Mesenteric fat pad (tissue), 1 donor: Measurements from ENCODE around the gene APOC3. TPM values are rescaled to one million over a fixed set of nuclear protein-coding genes. Genes with fewer than 3 reads are reported as not detected.
"Not testable (repeated sequence)": the region's sequence is repeated elsewhere in the genome, so short reads cannot be mapped to it uniquely, and the experiment has no call there.

Experiments
- DNase-seq: peaks from one replicate; pipeline ENCODE4 v3.0.0-alpha.2; 2020; ENCODE audit warnings: low spot score
- long read RNA-seq: library from polyadenylated mRNA; unstranded; transcript quantifications from one replicate; pipeline ENCODE4 v2.0.0, GENCODE V29; 2020
- total RNA-seq: library from RNA; stranded (reverse); fragmentation: NEBNext Ultra II Directional; extraction: Animal tissue kit (Norgen Biotek cat#: 25700); gene quantifications from one replicate; pipeline ENCODE4 v1.2.1, GENCODE V29; 2021
- donor health status: DM: yes; HTN: yes; CAD: no.

The APOC3 gene
- 2.2 TPM for total RNA-seq
- long read RNA-seq = 0 reads

DNA sequence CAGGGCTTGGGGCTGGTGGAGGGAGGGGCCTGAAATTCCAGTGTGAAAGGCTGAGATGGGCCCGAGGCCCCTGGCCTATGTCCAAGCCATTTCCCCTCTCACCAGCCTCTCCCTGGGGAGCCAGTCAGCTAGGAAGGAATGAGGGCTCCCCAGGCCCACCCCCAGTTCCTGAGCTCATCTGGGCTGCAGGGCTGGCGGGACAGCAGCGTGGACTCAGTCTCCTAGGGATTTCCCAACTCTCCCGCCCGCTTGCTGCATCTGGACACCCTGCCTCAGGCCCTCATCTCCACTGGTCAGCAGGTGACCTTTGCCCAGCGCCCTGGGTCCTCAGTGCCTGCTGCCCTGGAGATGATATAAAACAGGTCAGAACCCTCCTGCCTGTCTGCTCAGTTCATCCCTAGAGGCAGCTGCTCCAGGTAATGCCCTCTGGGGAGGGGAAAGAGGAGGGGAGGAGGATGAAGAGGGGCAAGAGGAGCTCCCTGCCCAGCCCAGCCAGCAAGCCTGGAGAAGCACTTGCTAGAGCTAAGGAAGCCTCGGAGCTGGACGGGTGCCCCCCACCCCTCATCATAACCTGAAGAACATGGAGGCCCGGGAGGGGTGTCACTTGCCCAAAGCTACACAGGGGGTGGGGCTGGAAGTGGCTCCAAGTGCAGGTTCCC lies at the start of gene APOC3:
Gene APOC3, plus strand, starts transcription at position 383 of the 659 bp plus-strand sequence. CDS start 676 bp downstream, outside the sequence.
- no peak for DNase-seq

- no peak for DNase-seq
Measured at GRCh38 chr11:116782728-116783127, 47.0 kb upstream of the APOC3 start.

- DNase-seq = no peak
Measured at GRCh38 chr11:116786326-116786725, 43.4 kb upstream of the APOC3 start.

DNA sequence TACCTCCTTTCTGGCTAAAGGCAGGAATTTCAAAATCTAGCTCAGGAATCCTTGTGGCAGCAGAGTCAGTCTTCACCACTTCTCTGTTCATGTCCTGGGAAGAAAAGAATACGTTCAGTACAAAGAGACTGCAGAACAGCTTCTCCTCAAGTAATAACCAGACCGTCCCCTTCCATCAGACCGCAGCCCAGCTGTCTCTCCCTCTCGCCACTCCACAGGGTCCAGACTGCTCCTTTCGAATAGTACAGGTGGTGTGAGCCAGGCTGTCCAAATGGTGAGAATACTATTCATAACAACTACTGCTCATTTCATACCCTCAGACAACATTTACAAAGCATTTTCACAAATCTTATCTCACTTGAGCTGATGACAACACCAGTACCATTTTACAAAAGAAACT lies 42.7 kb upstream of the APOC3 start:
- no peak for DNase-seq

GRCh38 chr11:116787436-116787785 lies 42.3 kb upstream of the APOC3 start:
- DNase-seq = no peak

DNA sequence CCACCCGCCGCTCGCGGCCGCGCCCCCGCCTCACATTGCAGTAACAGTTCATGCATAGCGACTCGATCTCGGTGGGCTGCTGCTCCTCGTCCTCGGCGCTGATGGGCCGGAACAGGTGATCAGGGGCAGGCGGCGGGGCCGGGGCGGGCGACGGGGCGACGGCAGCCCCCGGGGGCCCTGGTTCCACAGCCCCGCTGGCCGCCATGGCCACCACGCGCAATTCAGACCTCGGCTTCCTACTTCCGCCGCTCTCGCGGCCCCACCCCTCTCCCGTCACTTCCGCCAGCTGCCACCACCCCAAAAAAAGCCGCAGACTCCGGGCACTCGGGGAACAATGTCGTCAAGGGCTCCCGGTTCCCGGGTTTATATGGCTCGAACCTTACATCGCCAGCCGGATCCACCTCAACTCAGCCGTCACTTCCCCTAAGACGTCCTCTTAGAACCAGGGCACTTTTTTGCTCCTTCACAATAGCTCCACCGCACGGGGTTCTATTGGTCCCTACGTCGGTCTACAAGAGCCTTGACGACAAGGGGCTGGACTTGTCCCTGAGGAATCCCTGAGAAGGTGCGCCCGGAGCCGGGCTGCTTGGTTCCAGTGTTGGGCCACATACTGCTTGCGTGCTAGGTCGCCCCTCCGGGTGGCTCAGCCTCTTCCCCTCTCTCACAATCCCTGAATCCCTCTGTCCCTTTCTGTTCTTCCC lies 41.8 kb upstream of the APOC3 start, which contains the start of gene ZPR1:
Gene ZPR1, minus strand, starts transcription at position 238 of the 701 bp plus-strand sequence. Its CDS starts 33 bp downstream, at position 205.
- DNase-seq = peak; percentile 95

DNA sequence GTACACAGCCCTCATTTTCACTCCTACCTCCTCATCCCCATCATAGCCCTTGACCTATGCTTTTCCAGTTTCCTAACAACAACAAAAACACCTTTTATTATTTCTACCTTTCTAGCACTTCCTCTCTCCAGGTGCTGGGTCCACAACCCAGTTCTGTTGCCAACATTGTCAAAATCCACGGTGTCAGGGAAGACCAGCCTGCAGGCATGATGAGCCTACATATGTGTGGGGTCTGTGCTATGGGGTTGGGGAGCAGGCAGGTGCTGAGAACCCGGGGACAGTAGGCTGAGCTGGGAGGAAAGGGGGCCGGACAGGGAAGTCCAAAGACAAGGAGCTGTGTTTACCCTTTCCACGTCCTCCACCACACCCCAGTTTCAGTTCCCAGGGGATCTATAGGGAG lies 41.2 kb upstream of the APOC3 start:
- DNase-seq = no peak

- no peak for DNase-seq
Measured at GRCh38 chr11:116788975-116789374, 40.7 kb upstream of the APOC3 start.

GRCh38 chr11:116790167-116791001 lies 39.3 kb upstream of the APOC3 start:
- no peak for DNase-seq

DNA sequence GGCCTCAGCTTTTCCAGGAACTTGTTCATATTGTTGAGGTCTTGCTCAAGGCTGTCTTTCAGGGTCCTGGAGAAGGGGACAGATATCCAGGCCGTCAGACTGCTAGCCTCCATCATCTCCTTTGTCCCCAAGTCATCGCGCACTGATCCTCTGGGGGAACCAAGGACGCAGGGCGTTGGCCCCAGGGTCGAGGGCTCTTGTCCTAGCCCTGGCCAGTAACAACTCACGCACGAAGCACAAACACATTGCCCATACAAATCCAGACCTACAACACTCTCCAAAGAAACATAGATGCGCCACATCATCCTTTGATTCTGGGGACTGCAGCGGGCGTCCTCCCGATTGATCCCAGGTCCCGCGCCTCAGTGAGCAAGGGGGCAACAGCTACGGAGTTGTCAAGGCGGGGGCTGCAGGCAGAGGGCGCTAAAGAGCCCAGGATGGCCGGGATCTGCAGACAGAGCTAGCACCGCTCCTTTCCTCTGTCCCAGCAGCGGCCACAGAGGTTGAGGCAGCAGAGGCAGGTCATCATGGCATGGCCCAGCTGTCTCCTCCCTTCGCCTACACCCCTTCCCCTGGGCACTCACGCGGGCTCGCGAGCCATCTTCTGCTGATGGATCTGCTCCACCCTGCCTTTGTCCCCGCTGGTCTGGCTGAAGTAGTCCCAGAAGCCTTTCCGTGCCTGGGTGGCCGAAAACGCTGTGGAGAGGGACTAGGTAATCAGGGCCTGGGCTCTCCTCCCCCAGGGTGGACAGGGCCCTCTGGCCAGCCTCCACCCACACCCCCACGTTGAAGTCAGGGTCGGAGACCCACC lies 38.5 kb upstream of the APOC3 start:
- no peak for DNase-seq

GRCh38 chr11:116791813-116792143 lies 37.9 kb upstream of the APOC3 start, which contains the start of gene APOA5:
TSS of gene APOA5 (minus strand) at chr11:116791879. CDS start at chr11:116791860, 19 bp downstream.
- DNase-seq = no peak

DNA sequence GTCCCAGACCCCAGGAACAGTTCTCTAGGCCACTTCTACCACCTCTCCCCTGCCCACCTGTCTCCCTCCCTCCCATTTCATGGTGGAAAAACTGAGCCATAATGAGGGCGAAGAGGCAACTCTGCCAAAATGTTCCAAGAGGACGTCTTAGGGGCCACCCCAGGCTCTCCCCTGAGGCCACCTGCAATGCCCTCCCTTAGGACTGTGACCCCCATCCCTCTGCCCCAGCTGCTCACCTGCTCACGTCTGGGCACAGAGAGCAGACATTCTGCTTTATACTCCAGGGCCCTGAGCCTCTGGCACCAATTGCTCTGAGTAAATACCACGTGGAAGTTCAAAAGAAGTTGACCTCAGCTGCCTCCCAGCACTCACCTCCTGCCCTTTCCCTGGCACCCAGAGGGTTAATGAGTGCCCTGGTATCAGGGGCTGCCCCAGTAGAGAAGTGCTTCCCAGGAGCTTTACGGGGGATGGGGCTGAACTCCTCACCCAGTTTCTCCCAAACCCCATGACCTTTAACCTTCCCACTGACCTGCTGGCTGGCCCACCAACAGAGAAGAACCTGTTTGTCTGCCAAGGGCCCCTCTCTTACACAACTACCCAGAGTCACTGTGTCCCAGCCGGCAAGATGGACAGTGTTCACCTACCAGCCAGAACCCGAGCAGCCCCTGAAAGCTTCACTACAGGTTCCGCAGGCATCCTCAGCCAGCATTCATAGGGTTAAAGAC lies 37.4 kb upstream of the APOC3 start:
- peak; percentile 55 for DNase-seq

DNA sequence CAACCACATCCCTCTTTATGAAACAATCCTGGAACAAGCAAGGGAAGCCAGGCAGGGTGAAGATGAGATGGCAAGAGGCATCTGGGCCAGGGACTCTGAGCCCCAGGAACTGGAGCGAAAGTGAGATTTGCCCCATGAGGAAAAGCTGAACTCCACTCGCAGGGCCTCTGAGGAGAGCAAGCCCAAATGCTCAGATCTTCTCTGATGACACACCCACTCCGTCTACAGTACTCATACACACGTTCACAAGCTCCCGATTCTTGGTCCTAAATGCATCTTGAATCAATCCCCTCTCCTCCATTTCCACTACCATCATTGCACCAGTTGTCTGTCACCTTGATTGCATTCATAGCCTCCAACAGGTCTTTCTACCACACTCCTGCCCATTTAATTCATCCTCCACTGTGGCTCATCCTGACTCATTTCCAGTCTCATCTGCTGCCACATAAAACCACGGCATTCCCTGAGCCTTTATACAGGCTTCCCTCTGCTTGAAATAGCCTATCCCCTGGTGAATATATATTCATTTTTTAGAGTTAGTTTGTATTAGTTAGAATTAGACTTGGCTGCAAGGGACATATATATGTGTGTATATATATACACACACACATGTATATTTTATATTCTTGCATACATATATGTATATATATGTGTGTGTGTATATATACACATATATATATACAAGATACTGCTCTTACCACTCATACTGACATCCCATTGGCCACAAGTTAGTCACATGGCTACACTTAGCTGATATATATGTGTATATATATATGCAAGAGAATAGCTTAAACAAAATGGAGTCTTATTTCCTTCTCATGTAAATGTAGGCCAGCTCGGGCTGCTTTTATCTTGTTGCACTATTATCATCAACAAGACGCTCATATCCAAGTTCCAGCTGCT lies 36.6 kb upstream of the APOC3 start:
- peak; percentile 24 for DNase-seq

DNA sequence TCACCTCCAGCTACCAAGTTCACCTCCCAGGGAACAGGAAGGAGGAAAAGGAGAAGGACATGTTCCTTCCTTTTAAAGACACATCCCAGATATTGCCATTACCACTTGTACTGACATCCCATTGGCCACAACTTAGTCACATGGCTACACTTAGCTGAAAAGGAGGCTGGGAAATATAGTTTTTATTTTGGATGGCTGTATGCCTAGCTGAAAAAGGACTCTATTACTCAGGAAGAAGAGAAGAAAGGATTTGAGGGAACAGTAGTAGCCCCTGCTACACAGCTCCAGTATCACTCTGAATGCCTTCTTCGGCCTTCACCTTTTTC lies 36.0 kb upstream of the APOC3 start:
- no peak for DNase-seq

DNA sequence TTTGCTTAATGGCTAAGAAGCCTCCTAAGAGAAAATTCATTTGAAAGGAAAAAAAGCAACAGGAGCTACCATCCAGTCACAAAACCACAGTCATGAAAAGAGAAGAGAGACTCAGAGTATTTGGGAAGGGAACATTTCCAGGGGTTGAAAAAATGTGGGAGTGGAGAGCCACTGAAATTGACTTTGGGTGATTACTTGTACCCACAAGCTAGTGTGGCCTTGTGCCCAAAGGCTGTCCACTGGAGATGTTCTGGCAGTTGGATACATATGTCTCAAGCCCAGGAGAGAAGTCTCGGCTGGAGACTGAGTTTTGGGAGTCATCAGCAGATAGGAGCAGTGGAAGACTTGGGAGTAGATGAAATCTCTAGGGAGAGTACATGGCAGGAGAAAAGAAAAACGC lies 34.9 kb upstream of the APOC3 start:
- peak; percentile 14 for DNase-seq

GRCh38 chr11:116796548-116796947 lies 33.2 kb upstream of the APOC3 start:
- no peak for DNase-seq

- DNase-seq = no peak
Measured at GRCh38 chr11:116797816-116798215, 31.9 kb upstream of the APOC3 start.

- DNase-seq = no peak
Measured at GRCh38 chr11:116798368-116798767, 31.3 kb upstream of the APOC3 start.

DNA sequence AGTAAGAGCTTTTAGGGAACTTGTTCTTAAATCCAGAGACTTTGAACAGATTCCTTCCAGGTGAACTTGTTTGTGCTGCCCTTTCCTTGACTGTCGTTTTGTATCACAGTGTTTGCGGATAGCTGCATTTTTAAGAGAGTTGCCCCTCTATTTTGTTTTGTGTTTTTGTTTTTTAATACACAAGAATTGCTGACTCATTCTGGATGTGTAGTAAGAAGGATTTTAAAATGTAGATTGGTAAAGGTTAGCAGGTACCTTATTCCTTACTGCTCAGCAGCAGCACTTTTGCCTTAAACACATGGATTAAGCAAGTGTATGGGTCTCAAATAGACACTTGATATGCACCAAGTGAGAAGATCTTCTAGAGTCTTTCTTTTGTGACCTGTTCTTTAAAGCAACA lies 29.1 kb upstream of the APOC3 start:
- DNase-seq = no peak

- DNase-seq = not testable (repeated sequence)
Measured at GRCh38 chr11:116801662-116802061, 28.0 kb upstream of the APOC3 start.
